ENCODE measurements around the gene PRIM2.
"Not testable (repeated sequence)": the region's sequence is repeated elsewhere in the genome, so short reads cannot be mapped to it uniquely, and the experiment has no call there.

Gene PRIM2

DNA sequence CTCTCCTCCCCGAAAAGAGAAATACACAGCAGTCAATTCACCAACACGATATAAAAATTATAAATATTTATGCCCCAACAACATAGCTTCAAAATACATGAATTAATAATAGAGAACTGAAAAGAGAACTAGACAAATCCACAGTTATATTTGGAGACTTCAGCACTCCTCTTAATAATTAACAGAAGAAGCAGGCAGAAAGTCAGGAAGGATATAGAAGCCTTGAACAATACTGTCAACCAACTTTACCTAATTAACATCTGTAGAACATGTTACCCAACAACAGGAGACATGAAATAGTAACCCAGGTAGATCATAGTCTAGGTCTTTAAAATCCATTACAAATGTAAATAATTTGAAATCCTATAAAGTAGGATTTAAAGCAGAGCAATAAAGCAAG lies 293.2 kb downstream of the PRIM2 start:
- not testable (repeated sequence) for DNase-seq (ENCODE audit: low spot score)

DNA sequence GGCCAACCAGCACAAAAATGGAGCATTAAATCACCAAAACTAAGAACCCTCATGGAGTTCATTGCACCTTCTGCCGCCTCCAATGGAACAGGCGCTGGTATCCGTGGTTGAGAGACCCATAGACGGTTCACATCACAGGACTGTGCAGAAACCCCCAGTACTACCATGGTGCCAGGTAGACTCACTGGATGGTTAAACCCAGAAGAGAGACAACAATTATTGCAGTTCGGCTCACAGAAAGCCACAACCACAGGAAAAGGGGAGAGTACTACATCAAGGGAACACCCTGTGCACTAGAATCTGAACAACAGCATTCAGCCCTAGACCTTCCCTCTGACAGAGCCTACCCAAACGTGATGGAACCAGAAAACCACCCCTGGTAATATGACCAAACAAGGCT lies 301.5 kb downstream of the PRIM2 start:
- not testable (repeated sequence) for DNase-seq (ENCODE audit: low spot score)

DNA sequence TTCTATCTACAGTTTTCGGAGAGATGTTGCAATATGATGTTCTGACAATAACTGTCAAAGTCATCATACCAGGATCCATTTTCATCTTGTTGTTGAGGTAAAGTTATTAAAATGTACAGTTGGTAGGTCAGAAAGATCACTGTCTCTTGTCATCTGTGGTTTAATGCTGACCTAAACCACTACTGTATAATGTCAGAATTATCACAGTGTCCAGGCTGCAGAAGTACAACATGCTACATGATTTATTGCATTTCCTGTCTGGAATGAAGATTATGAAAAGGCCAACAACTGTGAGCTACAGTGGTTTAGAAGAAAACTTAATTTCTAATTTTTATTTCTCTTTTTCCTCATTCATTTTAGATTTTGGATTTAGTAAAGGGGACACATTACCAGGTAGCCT lies 314.3 kb downstream of the PRIM2 start:
- not testable (repeated sequence) for DNase-seq (ENCODE audit: low spot score)

DNA sequence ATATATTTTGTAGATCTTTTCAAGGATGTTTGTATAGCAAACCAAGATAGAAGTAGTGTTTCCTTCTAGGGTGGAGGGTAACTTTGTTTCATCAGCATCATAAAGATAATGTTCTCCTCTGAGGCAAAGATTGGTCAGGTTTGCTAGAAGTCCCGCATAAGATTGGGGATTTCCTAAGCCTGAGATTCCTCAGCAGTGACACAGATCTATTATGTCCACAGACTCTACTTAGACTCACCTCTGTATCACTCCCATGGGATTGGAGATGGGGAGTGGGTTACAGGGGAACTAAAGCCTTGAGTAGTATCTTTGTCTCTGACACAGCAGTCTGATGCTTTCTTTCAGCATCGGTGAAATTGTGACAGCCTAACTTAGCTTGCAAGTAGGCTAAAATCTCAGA lies 341.1 kb downstream of the PRIM2 start:
- DNase-seq (ENCODE audit: low spot score), result peak; percentile 51

DNA sequence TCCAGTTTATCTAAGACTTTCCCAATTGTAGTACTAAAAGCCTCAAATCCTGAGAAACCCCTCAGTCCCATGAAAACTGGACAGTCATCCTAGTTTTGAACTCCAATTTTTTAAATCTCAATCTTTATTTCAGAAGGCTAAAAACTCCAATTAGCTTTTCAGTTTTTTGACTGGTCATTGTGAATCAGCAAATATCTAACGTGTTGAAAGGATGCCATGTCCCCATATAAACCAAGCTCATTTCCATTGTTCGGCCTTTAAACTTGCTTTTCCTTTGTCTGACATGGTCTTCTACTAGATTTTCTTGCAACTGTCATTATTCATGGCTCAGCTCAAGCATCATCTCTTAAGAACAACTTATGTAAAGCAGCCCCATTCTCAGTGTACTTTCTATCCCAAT lies 342.4 kb downstream of the PRIM2 start:
- not testable (repeated sequence) for DNase-seq (ENCODE audit: low spot score)

DNA sequence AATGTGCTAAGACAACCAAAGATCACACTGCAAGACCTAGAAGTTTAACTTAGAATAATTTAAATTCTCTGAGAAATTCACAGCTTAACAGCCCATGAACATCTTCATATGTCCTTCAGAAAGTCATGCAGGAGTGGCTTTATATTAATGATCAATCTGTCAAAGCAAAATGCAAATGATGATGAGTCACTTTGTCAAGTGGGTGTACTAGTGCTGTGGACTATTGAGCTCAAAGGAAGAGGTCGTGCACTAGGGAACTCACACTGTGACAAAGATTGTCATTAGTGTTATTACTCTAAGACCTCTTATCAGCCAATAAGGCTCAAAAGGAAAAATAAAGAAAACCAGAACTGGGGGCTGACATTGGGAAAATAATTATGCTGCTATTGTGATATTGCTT lies 343.5 kb downstream of the PRIM2 start:
- DNase-seq (ENCODE audit: low spot score), result peak; percentile 20

DNA sequence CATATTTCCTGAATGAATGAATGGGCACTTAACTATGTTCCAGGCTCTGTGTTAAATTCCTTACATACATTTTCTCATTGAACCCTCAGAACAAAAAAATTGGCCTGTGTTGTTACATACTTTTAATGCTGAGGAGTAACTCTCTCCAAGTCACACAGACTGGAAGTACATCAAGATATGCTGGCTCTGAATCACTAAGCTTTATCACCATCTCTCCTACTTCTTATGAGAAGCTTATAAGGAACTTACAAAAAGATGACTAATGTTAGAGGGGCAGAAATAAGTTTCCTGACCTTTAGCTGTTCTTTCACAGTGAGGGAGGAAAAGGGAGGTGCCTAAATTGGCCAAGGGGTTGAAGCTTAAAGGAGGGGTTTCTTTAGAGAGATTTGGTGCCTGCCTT lies 350.7 kb downstream of the PRIM2 start:
- not testable (repeated sequence) for DNase-seq (ENCODE audit: low spot score)

DNA sequence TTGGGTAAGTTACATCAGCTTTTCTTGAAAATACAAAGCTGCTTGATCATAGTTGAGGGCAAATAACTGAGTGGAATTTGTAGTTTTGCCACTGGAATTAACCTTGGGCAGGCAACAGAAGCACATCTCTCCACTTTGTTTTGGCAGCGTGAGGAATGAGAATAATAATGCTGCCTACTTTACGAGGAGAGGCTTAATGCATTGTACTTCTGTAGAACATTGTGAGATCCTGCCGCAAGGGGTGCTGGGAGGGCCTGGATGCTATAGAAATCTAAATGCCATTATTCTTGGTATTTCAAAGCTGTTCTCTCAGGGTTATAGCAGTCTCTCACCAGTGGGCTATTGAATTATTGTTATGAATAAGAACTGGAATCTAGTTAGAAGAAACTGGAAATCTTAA lies 353.8 kb downstream of the PRIM2 start:
- not testable (repeated sequence) for DNase-seq (ENCODE audit: low spot score)

DNA sequence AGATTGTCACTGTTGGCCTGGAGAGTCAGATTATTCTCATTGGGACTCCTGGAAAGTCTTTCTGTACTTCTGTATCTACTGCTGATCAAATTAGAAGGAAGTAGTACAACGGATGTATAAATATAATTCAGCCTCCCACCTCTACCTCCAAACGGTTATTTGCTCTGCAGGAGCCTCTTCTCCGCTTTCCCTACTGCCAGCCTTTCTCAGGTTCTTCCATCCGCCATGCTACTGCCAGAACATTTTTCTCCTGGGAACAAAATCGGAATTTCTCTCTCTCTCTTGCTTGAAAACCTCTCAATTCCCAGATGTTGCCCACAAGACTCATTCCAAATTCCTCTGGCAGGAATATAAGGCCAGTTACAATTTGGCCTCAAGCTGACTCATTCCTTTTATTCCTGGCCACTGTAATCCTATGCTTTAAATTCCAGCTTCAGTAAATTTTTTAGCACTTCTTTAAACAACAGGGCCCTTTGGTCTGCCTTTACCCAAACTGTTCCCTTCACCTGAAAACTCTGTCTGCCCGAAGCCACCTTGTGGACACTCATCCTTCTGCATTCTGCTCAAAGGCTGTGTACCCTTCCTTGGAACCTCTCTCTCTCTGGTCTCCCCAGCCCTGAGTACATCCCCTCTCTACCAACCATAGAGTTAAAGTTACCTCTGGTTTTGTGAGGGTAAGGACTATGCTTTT lies 354.7 kb downstream of the PRIM2 start:
- not testable (repeated sequence) for DNase-seq (ENCODE audit: low spot score)

DNA sequence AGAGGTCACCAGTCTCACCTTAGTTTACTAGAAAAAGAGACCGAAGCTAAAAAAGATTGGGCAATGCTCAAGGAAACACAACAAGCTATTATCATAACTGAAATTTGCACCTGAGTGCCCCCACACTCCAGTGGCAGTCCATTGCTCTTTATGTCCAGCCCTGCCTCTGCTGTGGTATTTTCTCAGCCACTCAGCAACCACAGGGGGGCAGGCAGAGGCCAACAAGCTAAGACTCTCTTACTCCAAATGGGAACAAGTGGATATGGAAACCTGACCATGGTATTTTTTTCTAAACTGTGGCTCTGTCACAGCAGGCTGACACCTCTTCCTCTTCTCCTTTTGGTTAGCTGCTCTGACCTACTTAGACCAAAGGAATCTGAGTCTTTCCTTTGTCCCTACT lies 355.9 kb downstream of the PRIM2 start:
- DNase-seq (ENCODE audit: low spot score), result peak; percentile 10

DNA sequence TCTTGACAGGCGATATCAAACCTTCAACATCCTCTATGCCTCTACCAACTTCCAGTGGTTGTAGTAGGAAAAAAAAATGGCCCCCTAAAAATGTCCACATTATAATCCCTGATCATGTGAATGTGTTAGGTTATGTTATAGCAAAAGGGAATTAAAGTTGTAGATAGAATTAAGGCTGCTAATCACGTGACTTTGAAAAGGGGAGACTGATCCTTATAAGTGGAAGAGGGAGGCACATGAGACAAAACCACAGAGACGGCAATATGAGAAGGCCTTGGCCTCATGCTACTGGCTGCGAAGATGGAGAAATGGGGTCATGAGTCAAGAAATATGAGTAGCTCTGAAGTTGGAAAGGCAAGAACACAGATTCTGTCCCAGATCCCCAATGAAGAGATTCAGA lies 358.0 kb downstream of the PRIM2 start:
- DNase-seq (ENCODE audit: low spot score), result not testable (repeated sequence)

DNA sequence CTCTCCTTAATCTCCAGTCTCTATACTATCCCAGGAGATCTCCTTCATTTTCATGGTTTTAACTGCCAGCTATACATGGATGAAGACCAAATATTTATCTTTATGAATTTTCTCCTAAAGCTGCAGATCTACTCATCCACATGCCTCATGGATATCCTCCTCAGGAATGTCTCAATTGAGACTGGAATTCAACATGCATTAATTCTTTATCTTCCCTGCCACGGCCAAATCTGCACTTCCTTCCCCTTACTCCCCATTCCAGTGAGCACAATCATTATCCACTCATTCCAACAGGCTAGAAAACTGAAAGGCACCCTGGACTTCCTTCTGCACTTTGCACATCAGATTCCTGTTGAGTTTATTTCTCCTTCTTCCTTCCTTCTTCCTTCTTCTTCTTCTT lies 379.0 kb downstream of the PRIM2 start:
- DNase-seq (ENCODE audit: low spot score), result not testable (repeated sequence)
